Measurements from ENCODE around the gene MTG2.

The MTG2 gene

GRCh38 chr20:62182469-62183425 is at the start of gene MTG2:
Gene MTG2 (plus strand): TSS chr20:62183028. CDS start chr20:62193421, 10,393 bp downstream.
- peak; percentile 95 to 96 for DNase-seq (ENCODE audit: low read depth in 2 of 2)
- peak; percentile 2 for TF ChIP-seq CTCF (IDR thresholded peaks at IDR 0.05; ENCODE audit: low read depth, low read length)

GRCh38 chr20:62133051-62133845 is 49.6 kb upstream of the MTG2 start:
- peak in 1 of 2 donors; percentile 22 for DNase-seq (ENCODE audit: low read depth in 2 of 2)
- no peak for TF ChIP-seq CTCF (IDR thresholded peaks at IDR 0.05; ENCODE audit: low read depth, low read length)
- H3K4me3 ChIP-seq (replicated peaks in 1 of 2; ENCODE audit: low read depth in 2 of 2, low read length in 2 of 2), result no peak overlapping the region

More at GRCh38 chr20:62182469-62183425, at the start of gene MTG2:
- H3K4me3 ChIP-seq (replicated peaks in 1 of 2; ENCODE audit: low read depth in 2 of 2, low read length in 2 of 2), result peak within 1 kb of the TSS; percentile 85 to 91

GRCh38 chr20:62133864-62134263 is 49.0 kb upstream of the MTG2 start:
- peak; percentile 9 for TF ChIP-seq CTCF (IDR thresholded peaks at IDR 0.05; ENCODE audit: low read depth, low read length)
- no peak for DNase-seq (ENCODE audit: low read depth in 2 of 2)
- no peak overlapping the region for H3K4me3 ChIP-seq (replicated peaks in 1 of 2; ENCODE audit: low read depth in 2 of 2, low read length in 2 of 2)

- no peak overlapping the region for H3K4me3 ChIP-seq (replicated peaks in 1 of 2; ENCODE audit: low read depth in 2 of 2, low read length in 2 of 2)
- TF ChIP-seq CTCF (IDR thresholded peaks at IDR 0.05; ENCODE audit: low read depth, low read length), result no peak
- DNase-seq (ENCODE audit: low read depth in 2 of 2), result peak; percentile 79 to 87
Observed at GRCh38 chr20:62134735-62135231, 48.0 kb upstream of the MTG2 start.

- no peak overlapping the region for H3K4me3 ChIP-seq (replicated peaks in 1 of 2; ENCODE audit: low read depth in 2 of 2, low read length in 2 of 2)
- no peak for DNase-seq (ENCODE audit: low read depth in 2 of 2)
- TF ChIP-seq CTCF (IDR thresholded peaks at IDR 0.05; ENCODE audit: low read depth, low read length), result no peak
Observed at GRCh38 chr20:62135573-62136266, 47.1 kb upstream of the MTG2 start.

Measured in cardiac fibroblast (primary cell).